ENCODE data around the gene CCDC85C. TPM values are rescaled to one million over a fixed set of nuclear protein-coding genes. Genes with fewer than 3 reads are reported as not detected.

CCDC85C gene
- total and polyA plus RNA-seq, 2 of the 8 experiments (the other 6 are each of a cell fraction or from before 2014, with no cell fraction given): 16.8 to 35.8 TPM

DNA sequence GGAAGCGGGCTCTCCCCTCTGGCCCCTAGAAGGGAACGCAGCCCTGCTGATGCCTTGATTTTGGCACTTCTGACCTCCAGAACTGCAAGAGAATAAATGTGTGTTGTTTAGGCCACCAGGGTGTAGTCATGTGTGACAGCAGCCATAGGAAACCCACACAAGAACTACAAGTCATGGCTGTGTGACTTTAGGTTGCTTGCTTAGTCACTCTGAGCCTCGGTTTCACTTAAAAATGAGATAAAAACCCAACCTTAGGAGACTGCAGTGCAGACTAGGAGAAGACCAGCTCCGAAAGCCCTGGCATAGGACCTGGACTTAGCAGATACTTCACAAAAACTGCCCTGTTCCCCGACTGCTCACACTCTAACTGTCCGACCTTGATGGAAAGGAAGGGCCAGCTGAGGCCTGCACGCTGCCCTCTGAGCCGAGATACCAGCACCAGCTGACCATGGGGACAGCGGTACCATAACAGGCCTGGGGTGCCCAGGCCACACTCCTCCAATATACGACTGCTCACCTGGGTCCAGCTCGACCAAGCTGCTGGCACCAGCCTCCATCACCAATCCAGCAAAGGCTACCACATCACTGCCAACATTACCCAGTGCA is 53.5 kb downstream of the CCDC85C start (continued):
- TF ChIP-seq PHF8 (conservative IDR thresholded peaks at IDR 0.05; ENCODE audit: low read depth, low read length) (no peak), RAD21 (IDR thresholded peaks at IDR 0.05 in 1 of 2, conservative IDR thresholded peaks at IDR 0.05 in 1 of 2; ENCODE audit: low read depth in 2 of 2, low read length in 2 of 2) (no peak), ZNF274 (IDR thresholded peaks at IDR 0.05; ENCODE audit: borderline replicate concordance, extremely low read depth, low read length) (no peak), SAP30 (IDR thresholded peaks at IDR 0.05; ENCODE audit: insufficient read depth, insufficient replicate concordance, low read length) (no peak)
- TF ChIP-seq, protein P1, sequence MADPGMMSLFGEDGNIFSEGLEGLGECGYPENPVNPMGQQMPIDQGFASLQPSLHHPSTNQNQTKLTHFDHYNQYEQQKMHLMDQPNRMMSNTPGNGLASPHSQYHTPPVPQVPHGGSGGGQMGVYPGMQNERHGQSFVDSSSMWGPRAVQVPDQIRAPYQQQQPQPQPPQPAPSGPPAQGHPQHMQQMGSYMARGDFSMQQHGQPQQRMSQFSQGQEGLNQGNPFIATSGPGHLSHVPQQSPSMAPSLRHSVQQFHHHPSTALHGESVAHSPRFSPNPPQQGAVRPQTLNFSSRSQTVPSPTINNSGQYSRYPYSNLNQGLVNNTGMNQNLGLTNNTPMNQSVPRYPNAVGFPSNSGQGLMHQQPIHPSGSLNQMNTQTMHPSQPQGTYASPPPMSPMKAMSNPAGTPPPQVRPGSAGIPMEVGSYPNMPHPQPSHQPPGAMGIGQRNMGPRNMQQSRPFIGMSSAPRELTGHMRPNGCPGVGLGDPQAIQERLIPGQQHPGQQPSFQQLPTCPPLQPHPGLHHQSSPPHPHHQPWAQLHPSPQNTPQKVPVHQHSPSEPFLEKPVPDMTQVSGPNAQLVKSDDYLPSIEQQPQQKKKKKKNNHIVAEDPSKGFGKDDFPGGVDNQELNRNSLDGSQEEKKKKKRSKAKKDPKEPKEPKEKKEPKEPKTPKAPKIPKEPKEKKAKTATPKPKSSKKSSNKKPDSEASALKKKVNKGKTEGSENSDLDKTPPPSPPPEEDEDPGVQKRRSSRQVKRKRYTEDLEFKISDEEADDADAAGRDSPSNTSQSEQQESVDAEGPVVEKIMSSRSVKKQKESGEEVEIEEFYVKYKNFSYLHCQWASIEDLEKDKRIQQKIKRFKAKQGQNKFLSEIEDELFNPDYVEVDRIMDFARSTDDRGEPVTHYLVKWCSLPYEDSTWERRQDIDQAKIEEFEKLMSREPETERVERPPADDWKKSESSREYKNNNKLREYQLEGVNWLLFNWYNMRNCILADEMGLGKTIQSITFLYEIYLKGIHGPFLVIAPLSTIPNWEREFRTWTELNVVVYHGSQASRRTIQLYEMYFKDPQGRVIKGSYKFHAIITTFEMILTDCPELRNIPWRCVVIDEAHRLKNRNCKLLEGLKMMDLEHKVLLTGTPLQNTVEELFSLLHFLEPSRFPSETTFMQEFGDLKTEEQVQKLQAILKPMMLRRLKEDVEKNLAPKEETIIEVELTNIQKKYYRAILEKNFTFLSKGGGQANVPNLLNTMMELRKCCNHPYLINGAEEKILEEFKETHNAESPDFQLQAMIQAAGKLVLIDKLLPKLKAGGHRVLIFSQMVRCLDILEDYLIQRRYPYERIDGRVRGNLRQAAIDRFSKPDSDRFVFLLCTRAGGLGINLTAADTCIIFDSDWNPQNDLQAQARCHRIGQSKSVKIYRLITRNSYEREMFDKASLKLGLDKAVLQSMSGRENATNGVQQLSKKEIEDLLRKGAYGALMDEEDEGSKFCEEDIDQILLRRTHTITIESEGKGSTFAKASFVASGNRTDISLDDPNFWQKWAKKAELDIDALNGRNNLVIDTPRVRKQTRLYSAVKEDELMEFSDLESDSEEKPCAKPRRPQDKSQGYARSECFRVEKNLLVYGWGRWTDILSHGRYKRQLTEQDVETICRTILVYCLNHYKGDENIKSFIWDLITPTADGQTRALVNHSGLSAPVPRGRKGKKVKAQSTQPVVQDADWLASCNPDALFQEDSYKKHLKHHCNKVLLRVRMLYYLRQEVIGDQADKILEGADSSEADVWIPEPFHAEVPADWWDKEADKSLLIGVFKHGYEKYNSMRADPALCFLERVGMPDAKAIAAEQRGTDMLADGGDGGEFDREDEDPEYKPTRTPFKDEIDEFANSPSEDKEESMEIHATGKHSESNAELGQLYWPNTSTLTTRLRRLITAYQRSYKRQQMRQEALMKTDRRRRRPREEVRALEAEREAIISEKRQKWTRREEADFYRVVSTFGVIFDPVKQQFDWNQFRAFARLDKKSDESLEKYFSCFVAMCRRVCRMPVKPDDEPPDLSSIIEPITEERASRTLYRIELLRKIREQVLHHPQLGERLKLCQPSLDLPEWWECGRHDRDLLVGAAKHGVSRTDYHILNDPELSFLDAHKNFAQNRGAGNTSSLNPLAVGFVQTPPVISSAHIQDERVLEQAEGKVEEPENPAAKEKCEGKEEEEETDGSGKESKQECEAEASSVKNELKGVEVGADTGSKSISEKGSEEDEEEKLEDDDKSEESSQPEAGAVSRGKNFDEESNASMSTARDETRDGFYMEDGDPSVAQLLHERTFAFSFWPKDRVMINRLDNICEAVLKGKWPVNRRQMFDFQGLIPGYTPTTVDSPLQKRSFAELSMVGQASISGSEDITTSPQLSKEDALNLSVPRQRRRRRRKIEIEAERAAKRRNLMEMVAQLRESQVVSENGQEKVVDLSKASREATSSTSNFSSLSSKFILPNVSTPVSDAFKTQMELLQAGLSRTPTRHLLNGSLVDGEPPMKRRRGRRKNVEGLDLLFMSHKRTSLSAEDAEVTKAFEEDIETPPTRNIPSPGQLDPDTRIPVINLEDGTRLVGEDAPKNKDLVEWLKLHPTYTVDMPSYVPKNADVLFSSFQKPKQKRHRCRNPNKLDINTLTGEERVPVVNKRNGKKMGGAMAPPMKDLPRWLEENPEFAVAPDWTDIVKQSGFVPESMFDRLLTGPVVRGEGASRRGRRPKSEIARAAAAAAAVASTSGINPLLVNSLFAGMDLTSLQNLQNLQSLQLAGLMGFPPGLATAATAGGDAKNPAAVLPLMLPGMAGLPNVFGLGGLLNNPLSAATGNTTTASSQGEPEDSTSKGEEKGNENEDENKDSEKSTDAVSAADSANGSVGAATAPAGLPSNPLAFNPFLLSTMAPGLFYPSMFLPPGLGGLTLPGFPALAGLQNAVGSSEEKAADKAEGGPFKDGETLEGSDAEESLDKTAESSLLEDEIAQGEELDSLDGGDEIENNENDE (IDR thresholded peaks at IDR 0.05; ENCODE audit: insufficient replicate concordance, low read length): no peak

All from H1 (cell line).